Activated CD8-positive, alpha-beta memory T cell treated with anti-CD3 and anti-CD28 coated beads, Interleukin-2, amount 50 U/mL, for 24 hours (primary cell): ENCODE results near the gene CENPU.

Experiments
- DNase-seq: peaks from one replicate; pipeline ENCODE4 v3.0.0-alpha.2; 2020; ENCODE audit errors: extremely low read depth

CENPU gene

GRCh38 chr4:184706453-184706852, 27.4 kb downstream of the CENPU start:
- DNase-seq = no peak

- no peak for DNase-seq
Observed at GRCh38 chr4:184705692-184706091, 28.2 kb downstream of the CENPU start.

GRCh38 chr4:184702114-184702513, 31.8 kb downstream of the CENPU start:
- no peak for DNase-seq

- no peak for DNase-seq
Observed at GRCh38 chr4:184699941-184700340, 34.0 kb downstream of the CENPU start.

- no peak for DNase-seq
Observed at GRCh38 chr4:184697956-184698355, 35.9 kb downstream of the CENPU start.

GRCh38 chr4:184695178-184695896, 38.6 kb downstream of the CENPU start:
- no peak for DNase-seq

GRCh38 chr4:184694412-184694956, 39.4 kb downstream of the CENPU start:
- DNase-seq = no peak

GRCh38 chr4:184693056-184693455, 40.8 kb downstream of the CENPU start:
- no peak for DNase-seq

- DNase-seq = no peak
Observed at GRCh38 chr4:184689681-184690080, 44.2 kb downstream of the CENPU start.

- DNase-seq = no peak
Observed at GRCh38 chr4:184688447-184688846, 45.4 kb downstream of the CENPU start.

- DNase-seq = no peak
Observed at GRCh38 chr4:184688005-184688404, 45.9 kb downstream of the CENPU start.

- no peak for DNase-seq
Observed at GRCh38 chr4:184684491-184685189, 49.3 kb downstream of the CENPU start.

GRCh38 chr4:184681916-184682315, 52.0 kb downstream of the CENPU start:
- no peak for DNase-seq

- DNase-seq = no peak
Observed at GRCh38 chr4:184680698-184681097, 53.2 kb downstream of the CENPU start.

- no peak for DNase-seq
Observed at GRCh38 chr4:184675821-184676492, 57.9 kb downstream of the CENPU start.

GRCh38 chr4:184675018-184675417, 58.9 kb downstream of the CENPU start:
- no peak for DNase-seq

GRCh38 chr4:184674011-184674410, 59.9 kb downstream of the CENPU start:
- DNase-seq = no peak

GRCh38 chr4:184672741-184673140, 61.2 kb downstream of the CENPU start:
- no peak for DNase-seq

- DNase-seq = no peak
Observed at GRCh38 chr4:184671101-184671500, 62.8 kb downstream of the CENPU start.

- DNase-seq = no peak
Observed at GRCh38 chr4:184669251-184669650, 64.6 kb downstream of the CENPU start.

GRCh38 chr4:184668511-184669114, 65.3 kb downstream of the CENPU start:
- no peak for DNase-seq

- DNase-seq = no peak
Observed at GRCh38 chr4:184668096-184668495, 65.8 kb downstream of the CENPU start.
